ENCODE data around the gene TMUB2.

Gene TMUB2

GRCh38 chr17:44203731-44204440, 17.1 kb downstream of the TMUB2 start:
- DNase-seq, result peak; percentile 52

- DNase-seq, result no peak
These were observed 17.7 kb downstream of the TMUB2 start for GRCh38 chr17:44204441-44204882.

- DNase-seq, result no peak
These were observed 19.4 kb downstream of the TMUB2 start for GRCh38 chr17:44205962-44206824.

- no peak for DNase-seq
These were observed 20.0 kb downstream of the TMUB2 start for GRCh38 chr17:44206825-44207155.

GRCh38 chr17:44207319-44207718, 20.5 kb downstream of the TMUB2 start:
- no peak for DNase-seq

- DNase-seq, result no peak
These were observed 21.0 kb downstream of the TMUB2 start for GRCh38 chr17:44207743-44208142.

GRCh38 chr17:44209786-44210341, 23.1 kb downstream of the TMUB2 start:
- DNase-seq, result no peak

GRCh38 chr17:44210342-44211192, 23.8 kb downstream of the TMUB2 start:
- DNase-seq, result peak; percentile 92

- no peak for DNase-seq
These were observed 24.8 kb downstream of the TMUB2 start for GRCh38 chr17:44211281-44212265.

- DNase-seq, result no peak
These were observed 26.0 kb downstream of the TMUB2 start for GRCh38 chr17:44212507-44213402.

GRCh38 chr17:44213403-44214229, 26.8 kb downstream of the TMUB2 start:
- DNase-seq, result no peak

- DNase-seq, result no peak
These were observed 27.4 kb downstream of the TMUB2 start for GRCh38 chr17:44214230-44214494.

- DNase-seq, result no peak
These were observed 28.1 kb downstream of the TMUB2 start for GRCh38 chr17:44214896-44215295.

- DNase-seq, result peak; percentile 61
These were observed 29.4 kb downstream of the TMUB2 start for GRCh38 chr17:44216173-44216572.

- DNase-seq, result no peak
These were observed 29.9 kb downstream of the TMUB2 start for GRCh38 chr17:44216694-44217093.

- DNase-seq, result no peak
These were observed 31.1 kb downstream of the TMUB2 start for GRCh38 chr17:44217738-44218343.

- peak; percentile 85 for DNase-seq
These were observed 31.8 kb downstream of the TMUB2 start for GRCh38 chr17:44218344-44219107.

- DNase-seq, result peak; percentile 60
These were observed 32.4 kb downstream of the TMUB2 start for GRCh38 chr17:44219108-44219615.
